ENCODE results near the gene MGAT4A.

Gene MGAT4A

DNA sequence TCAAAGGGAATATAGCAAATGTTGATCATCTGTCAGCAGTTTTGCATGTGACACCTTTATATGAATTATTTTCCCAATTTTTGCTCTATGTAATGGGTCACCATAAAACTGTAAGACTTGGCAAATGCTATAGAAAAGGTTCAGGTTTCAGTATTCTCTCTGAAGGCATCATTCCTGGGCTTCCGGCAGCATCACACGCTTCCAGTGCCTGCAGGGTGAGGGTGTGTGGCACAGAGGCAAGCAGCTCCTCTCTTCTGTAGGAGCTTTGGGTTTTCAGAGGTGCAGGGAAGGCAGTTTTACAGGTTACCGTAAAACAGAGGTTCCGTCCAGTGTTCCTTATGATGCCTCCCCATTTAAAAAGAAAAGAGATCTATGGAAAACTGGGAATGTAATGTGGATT lies 141.4 kb downstream of the MGAT4A start:
- no peak overlapping the region for H3K4me3 ChIP-seq (ENCODE audit: low read depth, low read length)
- no peak for DNase-seq (ENCODE audit: low read depth)
- TF ChIP-seq, protein P1, sequence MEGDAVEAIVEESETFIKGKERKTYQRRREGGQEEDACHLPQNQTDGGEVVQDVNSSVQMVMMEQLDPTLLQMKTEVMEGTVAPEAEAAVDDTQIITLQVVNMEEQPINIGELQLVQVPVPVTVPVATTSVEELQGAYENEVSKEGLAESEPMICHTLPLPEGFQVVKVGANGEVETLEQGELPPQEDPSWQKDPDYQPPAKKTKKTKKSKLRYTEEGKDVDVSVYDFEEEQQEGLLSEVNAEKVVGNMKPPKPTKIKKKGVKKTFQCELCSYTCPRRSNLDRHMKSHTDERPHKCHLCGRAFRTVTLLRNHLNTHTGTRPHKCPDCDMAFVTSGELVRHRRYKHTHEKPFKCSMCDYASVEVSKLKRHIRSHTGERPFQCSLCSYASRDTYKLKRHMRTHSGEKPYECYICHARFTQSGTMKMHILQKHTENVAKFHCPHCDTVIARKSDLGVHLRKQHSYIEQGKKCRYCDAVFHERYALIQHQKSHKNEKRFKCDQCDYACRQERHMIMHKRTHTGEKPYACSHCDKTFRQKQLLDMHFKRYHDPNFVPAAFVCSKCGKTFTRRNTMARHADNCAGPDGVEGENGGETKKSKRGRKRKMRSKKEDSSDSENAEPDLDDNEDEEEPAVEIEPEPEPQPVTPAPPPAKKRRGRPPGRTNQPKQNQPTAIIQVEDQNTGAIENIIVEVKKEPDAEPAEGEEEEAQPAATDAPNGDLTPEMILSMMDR (IDR thresholded peaks at IDR 0.05; ENCODE audit: insufficient read depth, low read depth, low read length, missing control alignments), result no peak

DNA sequence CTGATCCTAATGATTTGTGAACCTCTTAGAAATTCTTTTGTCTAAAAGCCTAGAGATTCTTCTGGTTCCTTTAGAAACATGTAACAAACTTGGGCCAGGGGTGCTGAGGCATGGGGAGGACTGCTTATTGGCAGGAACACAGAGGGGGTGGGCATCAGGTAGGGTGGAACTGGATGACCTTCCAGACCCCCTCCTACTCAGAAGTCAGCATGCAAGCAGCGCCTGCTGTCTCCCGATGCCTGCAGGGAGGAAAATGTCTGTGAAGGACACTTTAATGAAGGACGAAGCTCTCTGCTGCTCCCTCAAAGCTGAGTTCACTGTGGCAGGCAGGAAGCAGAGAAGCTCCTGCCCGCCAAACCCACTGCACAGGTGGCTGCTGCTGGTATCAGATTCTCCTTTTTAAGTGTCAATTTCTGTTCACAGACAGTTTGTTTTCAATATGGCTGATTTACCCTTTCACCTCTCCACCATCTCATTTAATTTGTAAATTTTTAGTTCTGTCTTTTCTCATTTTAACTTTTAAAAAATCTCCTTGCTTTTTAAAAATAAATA lies 142.0 kb downstream of the MGAT4A start:
- no peak for DNase-seq (ENCODE audit: low read depth)
- TF ChIP-seq, protein P1 (IDR thresholded peaks at IDR 0.05; ENCODE audit: insufficient read depth, low read depth, low read length, missing control alignments), result no peak
- no peak overlapping the region for H3K4me3 ChIP-seq (ENCODE audit: low read depth, low read length)

DNA sequence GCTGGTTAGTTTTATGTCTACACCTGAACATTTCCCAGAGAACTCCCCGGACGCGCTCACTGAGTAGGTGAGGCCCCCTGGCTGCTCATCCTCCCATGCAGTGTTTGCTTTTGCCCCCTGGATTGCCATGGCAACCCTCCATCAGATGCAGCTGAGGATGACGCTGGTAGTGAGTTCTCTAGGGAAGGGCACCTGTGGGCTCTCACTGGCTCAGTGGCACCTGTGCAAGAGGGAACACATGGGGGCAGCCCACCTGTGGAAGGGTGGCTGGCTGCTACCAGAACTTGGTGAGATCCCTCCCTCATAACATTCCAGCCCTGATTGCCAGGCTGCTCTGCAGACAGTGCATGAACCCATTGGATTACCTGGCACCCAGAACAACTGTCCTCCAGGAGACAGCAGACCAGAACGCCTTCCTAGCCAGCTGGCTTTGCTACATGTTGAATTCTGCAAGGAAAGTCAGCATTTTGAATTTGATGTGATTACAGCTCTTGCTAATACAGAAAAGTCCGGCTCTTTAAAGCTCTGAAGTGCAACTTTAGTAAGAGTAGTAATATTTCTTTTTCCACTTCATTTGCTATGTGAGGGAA lies 144.3 kb downstream of the MGAT4A start:
- no peak for DNase-seq (ENCODE audit: low read depth)
- TF ChIP-seq, protein P1 (IDR thresholded peaks at IDR 0.05; ENCODE audit: insufficient read depth, low read depth, low read length, missing control alignments), result no peak
- H3K4me3 ChIP-seq (ENCODE audit: low read depth, low read length), result no peak overlapping the region

DNA sequence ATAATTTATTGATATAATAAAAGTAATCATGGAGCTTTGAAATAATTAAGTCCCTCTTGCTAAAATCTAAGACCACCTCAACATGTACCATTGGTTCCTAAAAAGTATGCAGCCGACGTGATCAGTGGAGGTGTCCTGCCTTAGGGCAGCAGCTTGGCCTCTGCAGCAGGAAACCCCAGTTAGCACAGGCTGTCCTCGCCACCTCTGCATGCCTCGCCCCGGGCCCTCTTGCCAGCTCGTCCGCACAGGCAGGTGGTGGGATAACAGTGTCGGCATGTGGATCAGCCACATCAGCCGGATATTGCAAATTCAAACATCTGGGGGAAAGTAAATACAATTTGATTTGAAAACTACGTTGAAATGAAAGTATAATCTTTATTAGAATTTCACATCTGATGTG lies 145.5 kb downstream of the MGAT4A start:
- no peak overlapping the region for H3K4me3 ChIP-seq (ENCODE audit: low read depth, low read length)
- no peak for DNase-seq (ENCODE audit: low read depth)
- TF ChIP-seq, protein P1 (IDR thresholded peaks at IDR 0.05; ENCODE audit: insufficient read depth, low read depth, low read length, missing control alignments), result no peak

DNA sequence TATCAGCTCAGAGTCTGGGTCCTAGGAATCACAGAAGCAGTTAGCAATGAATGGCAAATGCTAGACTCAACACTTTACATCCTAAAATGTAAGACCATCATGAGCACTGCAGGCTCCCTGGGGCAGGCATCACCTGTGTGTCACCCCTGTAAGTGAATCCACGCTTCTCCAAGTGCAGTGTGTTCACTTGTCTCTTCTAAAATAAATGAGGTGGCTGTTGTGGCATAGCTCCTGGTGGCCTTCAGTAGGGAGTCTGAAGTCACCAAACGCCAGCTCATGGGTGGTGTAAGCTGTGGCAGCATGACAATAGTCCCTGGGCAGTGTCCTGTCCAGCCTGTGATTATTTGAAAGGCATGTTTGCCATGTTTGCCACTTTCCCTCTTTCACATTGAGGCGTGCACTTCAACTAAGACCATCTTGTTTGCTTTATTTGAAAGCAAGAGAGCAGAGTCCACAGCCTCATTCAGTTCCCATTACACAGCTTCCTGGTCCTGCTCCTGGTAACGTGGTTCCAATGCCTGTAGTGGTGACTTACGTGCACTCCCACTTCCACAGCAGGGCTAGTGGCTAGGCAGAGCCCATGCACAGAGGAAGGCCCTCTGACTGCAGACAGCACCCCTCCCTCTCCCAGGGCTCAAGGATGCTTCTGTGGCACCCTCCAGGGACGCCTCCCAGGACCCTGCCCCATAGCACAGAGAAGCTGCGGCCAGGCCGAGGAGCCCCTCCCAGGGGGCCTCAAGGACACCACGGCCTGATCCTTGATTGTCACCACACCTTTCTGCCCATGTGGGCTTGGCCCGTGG lies 146.9 kb downstream of the MGAT4A start:
- H3K4me3 ChIP-seq (ENCODE audit: low read depth, low read length), result no peak overlapping the region
- TF ChIP-seq, protein P1 (IDR thresholded peaks at IDR 0.05; ENCODE audit: insufficient read depth, low read depth, low read length, missing control alignments), result no peak

DNA sequence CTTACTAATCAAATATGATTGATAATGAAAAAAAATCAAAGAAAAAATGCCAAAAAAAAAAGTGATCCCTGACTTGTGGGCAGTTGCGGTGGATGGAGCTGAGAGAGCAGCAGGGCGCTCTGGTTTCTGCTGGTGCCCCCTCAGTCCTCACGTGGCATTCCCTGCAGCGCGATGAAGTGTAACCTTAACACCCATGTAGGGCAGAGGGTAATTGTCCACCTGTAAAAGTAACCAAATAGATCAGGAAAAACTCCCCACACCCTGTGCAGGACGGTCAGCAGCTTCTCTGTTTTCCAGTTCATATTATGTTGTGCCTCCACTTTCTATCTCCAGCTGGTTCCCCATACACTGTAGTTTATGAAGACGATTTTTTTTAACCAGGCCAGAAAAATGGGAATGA lies 147.7 kb downstream of the MGAT4A start:
- no peak overlapping the region for H3K4me3 ChIP-seq (ENCODE audit: low read depth, low read length)
- TF ChIP-seq, protein P1 (IDR thresholded peaks at IDR 0.05; ENCODE audit: insufficient read depth, low read depth, low read length, missing control alignments), result no peak
- DNase-seq (ENCODE audit: low read depth), result no peak

More for the DNA sequence above, 146.9 kb downstream of the MGAT4A start:
- DNase-seq (ENCODE audit: low read depth), result no peak

All from GM12865 (cell line).